ENCODE measurements around the gene PARP12.

The PARP12 gene

GRCh38 chr7:140005754-140006503 is 56.8 kb downstream of the PARP12 start (continued):
- no peak for TF ChIP-seq ZNF692 (tag by site-specific recombination; IDR thresholded peaks at IDR 0.05)
- TF ChIP-seq ZNF747 (tag by site-specific recombination; IDR thresholded peaks at IDR 0.05): no peak
- no peak for TF ChIP-seq ZNF658 (tag by site-specific recombination; IDR thresholded peaks at IDR 0.05)
- TF ChIP-seq ZNF639 (tag by site-specific recombination; IDR thresholded peaks at IDR 0.05): no peak

- no peak for TF ChIP-seq ZNF785 (tag by site-specific recombination; IDR thresholded peaks at IDR 0.05)
- TF ChIP-seq ZNF777 (tag by site-specific recombination; IDR thresholded peaks at IDR 0.05; ENCODE audit: borderline replicate concordance): no peak
- no peak for TF ChIP-seq MEIS1 (CRISPR knock-in tag; IDR thresholded peaks at IDR 0.05; ENCODE audit: borderline replicate concordance)
- no peak for TF ChIP-seq ZBTB44 (tag by site-specific recombination; IDR thresholded peaks at IDR 0.05)
- TF ChIP-seq ELK4 (IDR thresholded peaks at IDR 0.05; ENCODE audit: borderline replicate concordance, low read depth, low read length): no peak
- TF ChIP-seq ZNF707 (tag by site-specific recombination; IDR thresholded peaks at IDR 0.05): no peak
- TF ChIP-seq ZNF416 (tag by site-specific recombination; IDR thresholded peaks at IDR 0.05): no peak
- no peak for TF ChIP-seq YY1 (tag by site-specific recombination; IDR thresholded peaks at IDR 0.05)
- TF ChIP-seq ZNF394 (tag by site-specific recombination; IDR thresholded peaks at IDR 0.05; ENCODE audit: borderline replicate concordance): no peak
- no peak for TF ChIP-seq ZBTB11 (tag by site-specific recombination; conservative IDR thresholded peaks at IDR 0.05; ENCODE audit: low read depth)
- no peak for TF ChIP-seq SCRT2 (tag by site-specific recombination; IDR thresholded peaks at IDR 0.05)
- no peak for TF ChIP-seq ZFP37 (tag by site-specific recombination; IDR thresholded peaks at IDR 0.05)
- no peak for TF ChIP-seq ZNF701 (tag by site-specific recombination; IDR thresholded peaks at IDR 0.05)
- no peak for TF ChIP-seq ZNF654 (tag by site-specific recombination; IDR thresholded peaks at IDR 0.05; ENCODE audit: low read depth)
- no peak for TF ChIP-seq ZBTB21 (tag by site-specific recombination; IDR thresholded peaks at IDR 0.05)
- TF ChIP-seq SP3 (tag by site-specific recombination; IDR thresholded peaks at IDR 0.05): no peak
- no peaks in the 10 kb centered on the region for H3K9me3 ChIP-seq (ENCODE audit: control insufficient read depth, insufficient read depth, low read depth, low read length)
- H3K36me3 ChIP-seq (ENCODE audit: control insufficient read depth in 2 of 2, insufficient read depth in 1 of 2, low read length in 2 of 2): no peaks in the 10 kb centered on the region
- no peak overlapping the region for H3K27ac ChIP-seq (ENCODE audit: extremely low read depth, low read depth, low read length)
- no peak overlapping the region for H3K4me3 ChIP-seq (ENCODE audit: low read depth, low read length)
- no peaks in the 10 kb centered on the region for H3K4me1 ChIP-seq (ENCODE audit: control insufficient read depth, insufficient read depth, low read length)
- ChIA-PET CTCF (interaction anchor here (0.5 to 5.2 kb wide), 18 partner anchors 10 to 566 kb away, joined by 3 to 38 read pairs (median 4); no protein-coding TSS in a partner anchor), POLR2A (interaction anchor here (0.6 kb wide), 1 partner anchor 636 kb away, joined by 3 read pairs; the partner anchor contains the start of gene DENND2A)
These were observed 57.4 kb downstream of the PARP12 start for GRCh38 chr7:140005341-140005740.

All from HEK293 (cell line).